Activated T-helper 1 cell treated with Interleukin-2 at 50 U/mL for 16 hours (primary cell): Measurements from ENCODE around the gene SLC27A3.

Experiments used
- DNase-seq: peaks from one replicate; pipeline ENCODE4 v3.0.0-alpha.2; 2020; ENCODE audit warnings: low read depth

SLC27A3 gene, protein sequence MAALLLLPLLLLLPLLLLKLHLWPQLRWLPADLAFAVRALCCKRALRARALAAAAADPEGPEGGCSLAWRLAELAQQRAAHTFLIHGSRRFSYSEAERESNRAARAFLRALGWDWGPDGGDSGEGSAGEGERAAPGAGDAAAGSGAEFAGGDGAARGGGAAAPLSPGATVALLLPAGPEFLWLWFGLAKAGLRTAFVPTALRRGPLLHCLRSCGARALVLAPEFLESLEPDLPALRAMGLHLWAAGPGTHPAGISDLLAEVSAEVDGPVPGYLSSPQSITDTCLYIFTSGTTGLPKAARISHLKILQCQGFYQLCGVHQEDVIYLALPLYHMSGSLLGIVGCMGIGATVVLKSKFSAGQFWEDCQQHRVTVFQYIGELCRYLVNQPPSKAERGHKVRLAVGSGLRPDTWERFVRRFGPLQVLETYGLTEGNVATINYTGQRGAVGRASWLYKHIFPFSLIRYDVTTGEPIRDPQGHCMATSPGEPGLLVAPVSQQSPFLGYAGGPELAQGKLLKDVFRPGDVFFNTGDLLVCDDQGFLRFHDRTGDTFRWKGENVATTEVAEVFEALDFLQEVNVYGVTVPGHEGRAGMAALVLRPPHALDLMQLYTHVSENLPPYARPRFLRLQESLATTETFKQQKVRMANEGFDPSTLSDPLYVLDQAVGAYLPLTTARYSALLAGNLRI

DNA sequence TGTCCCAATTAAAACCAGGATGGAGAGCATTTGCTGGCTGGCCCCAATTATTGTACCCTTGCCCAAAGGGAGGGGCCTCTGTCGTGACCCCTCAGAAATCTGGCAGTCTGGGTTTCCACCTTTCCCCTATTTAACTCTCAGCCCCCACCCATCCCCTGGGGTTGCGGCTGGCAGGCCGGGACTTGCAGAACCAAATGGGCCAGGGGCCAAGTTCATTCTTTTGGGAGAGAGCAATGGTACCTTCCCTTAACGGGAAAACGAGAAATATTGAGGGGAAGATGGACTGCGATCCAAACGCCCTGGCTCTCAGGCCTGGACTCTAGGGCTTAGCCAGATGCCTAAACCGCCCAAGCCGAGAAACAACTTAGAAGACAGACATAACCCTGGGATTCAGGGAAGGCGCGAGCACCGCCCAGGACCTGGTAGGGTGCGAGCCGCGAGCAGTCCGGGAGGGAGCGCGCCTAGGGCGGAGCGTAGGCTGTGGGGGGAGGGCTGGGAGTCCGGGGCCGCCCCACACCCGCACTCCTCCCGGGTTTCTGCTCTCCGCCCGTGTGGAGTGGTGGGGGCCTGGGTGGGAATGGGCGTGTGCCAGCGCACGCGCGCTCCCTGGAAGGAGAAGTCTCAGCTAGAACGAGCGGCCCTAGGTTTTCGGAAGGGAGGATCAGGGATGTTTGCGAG is at the start of gene SLC27A3:
Gene SLC27A3 (plus strand): TSS at position 628 of the 678 bp plus-strand sequence. CDS start 91 bp downstream, outside the sequence.
- no peak for DNase-seq

DNA sequence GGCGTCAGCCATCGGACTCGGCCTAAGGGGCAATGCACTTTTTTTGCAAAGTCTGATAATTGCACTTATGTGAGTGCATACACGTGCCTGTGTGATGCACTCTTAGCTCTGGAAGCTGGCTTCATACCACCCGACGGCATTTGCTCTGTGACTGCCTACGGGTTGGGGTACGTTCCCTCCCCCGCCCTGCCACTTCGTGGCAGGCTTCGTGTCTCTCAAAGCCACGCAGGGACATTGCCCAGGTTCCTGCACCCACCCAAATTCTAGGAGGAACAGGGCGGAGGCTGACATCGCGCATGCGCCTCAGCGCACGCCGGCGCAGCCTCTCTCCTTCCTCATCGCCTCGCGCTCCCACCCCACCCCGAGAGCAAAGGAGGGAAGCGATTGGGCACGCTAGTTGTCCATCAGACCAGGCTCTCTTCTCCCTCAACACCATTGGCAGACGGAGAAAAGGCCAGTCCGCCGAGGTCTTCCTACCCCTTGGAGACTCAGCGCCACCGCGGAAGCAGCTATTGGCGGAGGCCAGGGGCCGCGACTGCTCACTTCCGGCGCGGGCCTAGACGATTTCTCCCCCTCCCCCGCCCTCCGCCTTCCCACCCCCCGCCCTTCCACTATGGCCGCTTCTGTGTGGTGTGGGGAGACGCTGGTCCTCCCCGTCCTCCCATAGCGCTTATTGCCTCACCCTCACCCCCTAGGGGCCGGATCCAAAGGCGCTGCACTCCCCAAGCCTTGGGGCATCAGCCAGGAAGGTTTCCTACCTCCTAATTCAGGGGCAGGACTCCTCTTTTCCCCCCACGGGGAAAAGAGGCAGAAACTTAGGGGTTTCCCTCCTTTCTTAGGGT is 47.5 kb upstream of the SLC27A3 start, which contains the start of gene INTS3:
Gene INTS3 (plus strand): TSS at position 588 of the 842 bp plus-strand sequence. CDS start 585 bp downstream, outside the sequence.
- peak; percentile 99 for DNase-seq

DNA sequence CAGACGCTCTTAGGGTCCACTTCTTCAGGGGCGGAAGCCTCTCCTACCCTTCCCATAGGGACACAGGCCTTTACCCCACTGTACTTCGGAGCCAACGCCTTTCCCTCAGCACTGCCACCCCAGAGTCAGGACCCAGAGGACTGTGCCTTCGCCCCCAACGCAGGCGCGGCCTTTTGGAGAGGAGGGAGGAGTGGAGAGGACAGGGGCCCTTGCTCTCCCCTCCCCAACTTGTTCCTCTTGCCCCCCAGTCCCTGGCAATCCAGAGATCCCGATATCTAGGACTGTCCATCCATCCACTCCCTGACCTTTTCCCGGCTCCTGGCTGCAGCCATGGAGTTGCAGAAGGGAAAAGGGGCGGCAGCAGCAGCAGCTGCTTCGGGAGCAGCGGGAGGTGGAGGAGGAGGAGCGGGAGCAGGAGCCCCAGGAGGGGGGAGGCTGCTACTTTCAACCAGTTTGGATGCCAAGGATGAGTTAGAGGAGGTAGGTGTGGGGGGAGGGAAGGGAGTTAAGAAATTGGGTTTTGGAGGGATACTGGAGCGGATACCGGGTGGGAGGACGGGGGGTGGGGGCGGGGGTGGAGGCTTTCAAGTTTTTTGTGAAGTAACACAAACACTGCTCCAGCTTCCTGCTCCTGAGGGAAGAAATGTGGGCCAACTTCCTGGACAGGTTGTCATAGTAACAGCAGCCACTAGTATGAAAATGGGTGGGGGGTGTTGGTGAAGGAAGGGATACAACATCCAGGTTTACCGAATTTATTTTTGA is 46.7 kb upstream of the SLC27A3 start:
- peak; percentile 13 for DNase-seq

DNA sequence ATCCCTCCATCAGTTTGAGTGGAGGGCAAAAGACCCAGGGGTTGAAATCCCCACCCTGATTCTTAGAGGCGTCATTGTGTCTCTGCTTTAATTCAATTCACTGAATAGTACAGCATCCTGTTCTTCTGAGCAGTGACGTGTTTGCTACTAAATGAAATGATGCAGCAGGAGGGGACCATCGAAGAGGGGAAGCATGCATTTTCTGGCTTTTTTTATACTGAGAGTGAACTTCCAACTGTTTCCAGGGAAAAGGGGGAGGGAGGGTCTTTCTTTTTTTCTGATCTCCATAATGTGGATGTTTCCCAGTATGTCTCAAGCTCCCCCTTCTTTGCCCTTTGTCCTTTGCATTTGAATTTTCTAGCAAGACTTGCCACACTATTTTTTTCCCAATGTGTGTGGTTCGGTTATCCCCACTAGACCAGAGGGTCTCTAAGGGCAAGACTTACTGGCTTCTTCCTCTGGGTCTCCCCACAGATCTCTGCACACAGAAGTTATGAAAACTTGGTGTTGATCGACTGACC is 44.7 kb upstream of the SLC27A3 start:
- DNase-seq, result no peak

DNA sequence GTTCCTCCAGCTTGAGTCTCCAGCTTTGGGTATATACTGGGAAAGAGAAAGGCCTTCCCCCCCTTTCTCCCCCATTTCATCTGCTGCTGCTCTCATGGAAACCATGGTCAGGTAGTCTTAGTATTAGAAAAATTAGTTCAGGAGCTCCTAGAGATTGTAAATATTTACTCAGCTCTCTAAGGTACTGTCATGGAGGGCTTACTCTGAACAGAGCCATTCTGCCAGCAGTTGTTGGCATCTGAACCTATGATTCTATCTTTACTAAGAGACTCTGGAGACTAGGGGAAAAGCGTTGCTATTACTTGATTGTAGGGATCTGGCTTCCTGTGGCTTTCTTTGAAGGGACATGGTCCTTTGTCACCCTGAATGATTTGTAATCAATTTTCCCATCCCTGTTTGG is 41.2 kb upstream of the SLC27A3 start:
- no peak for DNase-seq

DNA sequence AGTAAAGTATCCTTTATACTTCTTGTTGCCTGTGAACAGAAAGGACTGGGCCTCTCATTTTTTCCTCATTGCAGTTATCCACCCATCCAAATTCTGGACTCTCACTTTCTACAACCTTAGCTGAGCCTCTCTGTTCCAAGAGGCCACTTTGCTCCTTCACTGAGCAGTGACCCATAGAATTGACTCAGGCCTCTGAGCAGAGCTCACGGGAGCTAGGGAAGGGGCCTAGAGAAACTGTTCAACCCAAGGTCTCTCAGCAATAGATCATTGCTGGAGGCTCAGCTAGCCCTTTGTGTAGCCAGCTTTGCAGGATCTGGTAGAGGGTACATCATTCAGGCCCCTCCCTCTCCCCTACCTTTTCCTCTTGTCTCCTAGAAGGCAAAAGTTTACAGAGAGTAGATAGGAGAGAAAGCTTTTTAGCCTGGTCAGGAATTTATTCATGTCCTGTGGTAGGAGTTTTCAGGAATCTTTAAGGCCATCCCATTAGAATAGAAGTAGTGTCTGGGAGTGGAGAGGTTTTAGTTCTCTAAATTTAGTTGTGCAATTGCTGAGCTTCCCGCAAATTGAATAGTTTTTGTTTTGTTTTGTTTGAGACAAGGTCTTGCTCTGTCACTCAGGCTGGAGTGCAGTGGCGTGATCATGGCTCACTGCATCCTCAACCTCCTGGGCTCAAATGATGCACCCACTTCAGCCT is 40.7 kb upstream of the SLC27A3 start:
- no peak for DNase-seq

DNA sequence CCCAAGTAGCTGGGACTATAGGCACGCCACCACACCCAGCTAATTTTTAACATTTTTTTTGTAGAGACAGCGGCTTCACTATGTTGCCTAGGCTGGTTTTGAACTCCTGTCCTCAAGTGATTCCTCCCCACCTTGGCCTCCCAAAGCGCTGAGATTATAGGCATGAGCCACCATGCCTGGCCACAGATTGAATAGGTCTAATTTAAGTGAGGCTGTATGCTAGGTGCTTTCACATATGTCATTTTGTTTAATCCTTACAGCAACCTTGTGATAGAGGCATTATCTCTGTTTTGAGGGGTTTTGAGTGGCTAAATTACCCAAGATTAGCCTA is 40.2 kb upstream of the SLC27A3 start:
- DNase-seq, result no peak

DNA sequence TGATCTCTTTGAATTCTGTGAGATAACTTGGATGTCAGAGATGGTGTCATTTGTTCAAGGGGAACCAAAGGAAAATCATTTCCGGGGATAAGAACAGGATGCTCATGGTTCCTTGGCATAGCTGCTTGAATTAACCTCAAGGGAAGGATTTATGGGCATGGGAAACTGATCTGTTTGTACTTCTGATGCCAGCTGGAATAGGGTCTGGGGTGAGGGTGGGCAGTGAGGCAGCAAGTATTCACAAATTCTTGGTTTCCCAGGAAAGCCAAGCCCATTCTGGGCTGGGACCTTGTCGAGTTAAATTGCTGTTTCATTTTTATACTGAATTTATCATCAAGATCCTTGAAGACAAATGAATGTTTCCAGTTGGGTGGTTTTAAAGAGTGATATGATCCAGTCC is 33.2 kb upstream of the SLC27A3 start:
- DNase-seq, result no peak

DNA sequence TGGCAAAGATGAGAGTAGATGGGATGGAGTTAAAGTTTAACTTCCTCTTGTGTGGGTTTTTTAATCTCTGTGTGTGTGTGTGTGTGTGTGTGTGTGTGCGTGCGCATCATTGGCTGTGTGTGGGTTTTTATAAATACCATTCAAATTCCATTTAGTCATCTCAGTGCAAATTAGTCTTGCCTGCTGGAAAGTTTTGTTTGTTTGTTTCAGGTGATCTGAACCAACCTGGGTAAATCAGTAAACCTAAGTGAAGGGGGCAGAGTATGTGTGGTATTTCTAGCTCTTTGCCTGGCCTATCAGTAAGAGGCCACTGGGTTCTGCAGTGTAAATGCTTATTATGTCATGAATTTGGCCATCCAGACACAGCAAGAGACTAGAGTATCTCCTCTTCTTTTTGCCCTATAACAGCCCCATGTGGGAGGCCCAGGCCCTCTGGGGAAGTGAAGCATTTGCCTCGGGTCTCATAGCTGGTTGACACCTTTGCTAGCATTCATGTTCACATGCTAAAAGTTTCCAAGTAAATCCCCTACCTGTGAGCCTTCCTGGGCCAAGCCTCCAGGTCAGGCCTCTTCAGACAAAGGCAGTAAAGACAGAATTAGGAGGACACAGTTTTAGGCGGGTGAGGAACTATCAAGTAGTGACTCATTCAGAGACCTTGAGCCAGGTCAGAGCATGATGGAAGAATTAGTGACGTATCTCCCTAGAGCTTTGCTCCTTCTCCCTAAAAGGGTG is 32.6 kb upstream of the SLC27A3 start:
- no peak for DNase-seq

DNA sequence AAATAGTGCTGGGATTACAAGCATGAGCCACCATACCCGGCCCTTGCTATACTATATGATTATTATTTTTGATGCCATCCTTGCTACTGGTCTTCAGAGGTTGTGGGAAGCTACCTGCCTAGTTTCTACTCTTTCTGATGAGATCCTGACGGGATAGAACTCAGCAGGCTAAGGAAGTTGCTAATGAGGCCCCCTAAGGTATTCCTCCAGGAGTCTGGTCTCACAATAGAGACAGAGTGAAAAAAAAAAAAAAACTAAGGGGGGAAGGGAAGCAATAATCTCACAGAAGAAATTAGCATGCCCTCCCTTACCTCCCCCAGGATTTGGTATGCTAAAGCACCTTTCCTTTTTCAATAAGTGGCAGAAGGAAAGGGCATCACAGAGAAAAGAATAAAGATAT is 29.8 kb upstream of the SLC27A3 start:
- no peak for DNase-seq

DNA sequence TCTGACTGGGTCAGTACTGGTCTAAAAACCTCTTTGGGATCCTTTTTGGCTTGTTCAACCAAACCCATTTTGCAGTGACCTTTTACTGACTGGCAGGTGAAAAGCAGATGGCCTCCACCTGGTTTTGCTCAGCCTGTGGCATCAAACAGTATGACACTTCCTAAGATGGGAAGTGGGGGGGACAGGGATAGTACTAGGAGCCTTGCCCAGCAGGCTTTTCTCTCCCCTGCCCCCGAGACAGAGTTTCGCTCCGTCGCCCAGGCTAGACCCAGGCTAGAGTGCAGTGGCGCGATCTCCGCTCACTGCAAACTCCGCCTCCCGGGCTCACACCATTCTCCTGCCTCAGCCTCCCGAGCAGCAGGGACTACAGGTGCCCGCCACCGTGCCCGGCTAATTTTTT is 29.0 kb upstream of the SLC27A3 start:
- no peak for DNase-seq

DNA sequence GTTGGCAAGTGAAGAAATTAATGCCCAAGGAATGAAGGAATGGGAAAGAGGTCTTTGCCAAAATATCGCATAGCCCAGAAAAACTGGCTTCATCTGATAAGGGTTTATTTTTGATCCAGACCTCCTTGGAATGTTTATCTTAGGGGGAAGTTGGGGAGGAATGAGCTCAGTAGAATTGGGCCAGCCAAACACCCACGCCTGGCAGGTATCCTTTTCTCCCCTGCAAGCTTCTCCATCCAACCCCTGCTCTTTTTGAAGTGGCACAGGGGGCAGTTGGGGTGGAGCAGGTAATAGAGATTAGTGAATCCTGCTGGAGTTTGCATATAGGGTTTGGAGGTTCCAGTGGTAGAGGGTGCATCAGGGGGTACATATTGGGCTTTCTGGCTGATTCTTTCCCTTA is 26.3 kb upstream of the SLC27A3 start:
- no peak for DNase-seq

DNA sequence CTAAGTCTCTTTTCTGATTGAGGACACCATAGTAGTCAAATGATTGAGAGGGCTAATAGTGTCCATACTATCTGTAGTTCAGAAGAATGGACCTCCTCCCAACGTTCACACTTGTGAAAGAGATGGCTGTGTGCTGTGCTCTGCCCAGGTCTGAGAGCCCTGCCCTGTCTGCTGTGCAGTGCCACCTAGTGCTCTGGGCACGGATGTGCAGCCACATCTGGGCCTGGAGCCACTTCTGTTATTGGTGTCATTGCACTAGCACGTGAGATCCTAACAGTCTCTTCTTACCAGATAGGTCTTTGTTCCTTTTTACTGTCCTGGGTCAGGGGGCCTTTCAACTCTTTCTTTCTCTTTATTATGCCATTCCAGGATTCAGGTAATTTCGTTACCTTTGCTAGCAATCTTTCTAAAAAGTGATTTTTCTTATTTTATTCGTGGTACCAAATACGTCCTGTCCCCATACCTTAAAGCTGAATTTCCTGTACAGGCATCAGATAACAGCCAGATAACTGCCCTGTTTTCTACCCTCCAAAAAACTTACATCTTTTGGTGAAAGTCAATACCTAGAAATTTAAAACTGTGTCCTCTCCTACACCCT is 25.7 kb upstream of the SLC27A3 start:
- DNase-seq, result peak; percentile 62

DNA sequence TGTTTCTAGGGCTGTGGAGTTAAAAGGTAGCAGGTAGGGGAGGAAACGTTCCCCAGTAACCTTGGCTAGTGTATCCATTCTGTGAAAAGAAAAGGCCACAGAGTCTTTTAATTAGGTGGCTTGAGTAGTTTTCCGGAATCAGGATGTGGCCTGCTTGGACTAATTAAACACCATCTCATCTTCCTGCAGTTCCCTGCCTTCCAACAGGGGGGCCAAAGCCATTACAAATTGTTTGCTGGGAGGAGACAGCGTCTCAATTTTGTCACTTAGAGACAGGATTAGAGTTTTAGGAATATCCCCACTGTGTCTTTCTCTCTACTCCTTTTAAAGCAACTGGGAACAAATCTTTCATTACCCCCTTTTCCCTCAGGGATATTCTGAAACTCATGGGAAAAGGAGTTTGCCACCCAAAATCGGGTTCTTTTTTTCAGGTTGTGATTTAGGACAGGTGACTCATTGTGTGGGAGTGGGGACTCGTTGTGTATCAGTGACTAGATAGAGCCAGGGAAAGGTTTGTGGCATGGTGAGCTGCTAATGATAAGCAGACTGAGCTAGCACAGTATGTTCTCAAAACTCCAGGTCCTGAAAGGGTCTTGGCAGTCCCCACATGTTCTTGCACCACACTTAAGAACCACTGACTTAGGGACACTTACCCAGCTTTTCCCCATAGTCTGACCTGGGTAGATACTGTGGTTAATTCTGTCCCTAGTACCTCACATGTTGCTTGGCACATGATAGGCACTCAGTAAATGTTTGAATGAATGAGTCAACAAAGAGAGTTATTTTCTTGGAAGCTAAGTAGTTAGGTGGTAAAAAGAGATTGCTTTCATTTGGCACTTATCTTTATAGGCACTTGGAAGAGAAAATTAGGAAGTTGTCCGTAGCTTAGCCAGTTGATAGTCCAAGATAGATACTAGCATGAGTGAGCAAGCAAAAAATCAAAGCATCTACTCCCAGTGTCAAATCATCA is 24.9 kb upstream of the SLC27A3 start:
- DNase-seq, result no peak

DNA sequence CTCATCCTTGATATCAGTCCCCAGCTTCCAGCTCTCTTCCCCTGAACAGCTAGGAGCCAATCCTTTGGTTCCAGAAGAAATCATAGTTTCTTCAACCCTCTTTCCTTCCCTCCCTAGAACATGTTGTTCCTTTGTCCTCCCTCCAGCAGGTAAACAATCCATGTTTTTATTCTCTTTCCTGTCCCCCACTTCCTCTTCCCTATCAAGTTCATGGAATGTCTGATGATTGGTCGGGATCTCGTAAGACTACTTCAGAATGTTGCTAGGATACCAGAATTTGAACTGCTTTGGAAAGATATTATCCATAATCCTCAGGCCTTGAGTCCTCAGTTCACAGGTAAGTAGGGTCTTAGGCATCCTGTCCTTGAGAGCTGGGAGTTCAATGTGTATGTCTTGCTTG is 23.1 kb upstream of the SLC27A3 start:
- no peak for DNase-seq

DNA sequence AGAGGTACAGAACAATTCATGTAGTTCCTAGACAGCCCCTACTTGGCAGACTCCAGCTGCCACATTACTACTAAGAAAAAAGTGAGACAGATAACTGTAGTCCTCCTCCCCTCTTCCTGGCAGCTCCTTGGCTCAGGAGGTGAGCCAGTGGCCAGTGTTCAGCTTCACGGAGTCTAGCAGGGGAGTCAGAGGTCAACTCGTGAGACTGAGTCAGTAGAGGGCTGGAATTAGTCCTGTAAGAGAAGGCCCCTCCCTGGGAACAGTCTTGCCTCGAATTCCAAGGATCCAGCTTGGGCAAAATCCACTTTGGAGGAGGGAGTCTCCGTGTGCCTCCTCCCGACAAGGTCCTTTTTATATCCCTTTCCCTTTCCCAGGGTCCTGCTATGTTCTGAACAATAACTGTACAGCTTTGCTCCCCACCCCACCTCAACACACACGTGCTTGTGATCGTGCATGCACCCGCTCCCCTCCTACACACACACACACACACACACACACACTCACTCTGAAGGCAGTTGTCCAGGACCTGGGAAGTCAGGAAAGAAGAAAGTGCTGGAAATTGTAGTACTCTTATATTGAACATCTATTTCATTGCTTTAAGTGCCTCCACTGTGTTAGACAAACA is 22.5 kb upstream of the SLC27A3 start:
- no peak for DNase-seq

DNA sequence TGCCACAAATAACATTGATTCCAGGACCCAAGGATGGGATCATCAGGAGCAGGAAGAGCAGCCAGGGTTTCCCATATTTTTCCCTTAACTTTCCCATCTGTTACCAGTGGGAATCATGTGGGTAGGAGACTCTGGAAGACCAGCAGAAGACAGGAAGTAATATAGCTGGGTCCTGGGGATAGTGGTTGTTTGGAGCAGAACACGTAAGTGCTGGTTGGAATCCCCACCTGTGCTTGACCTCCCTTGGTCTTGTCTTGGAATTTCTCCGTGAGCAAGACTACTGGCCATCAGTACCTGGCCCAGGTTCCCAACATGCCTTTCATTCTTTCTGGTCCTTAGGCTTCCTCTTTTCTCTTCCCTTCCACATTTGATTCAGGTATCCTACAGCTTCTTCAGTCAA is 20.9 kb upstream of the SLC27A3 start:
- no peak for DNase-seq

DNA sequence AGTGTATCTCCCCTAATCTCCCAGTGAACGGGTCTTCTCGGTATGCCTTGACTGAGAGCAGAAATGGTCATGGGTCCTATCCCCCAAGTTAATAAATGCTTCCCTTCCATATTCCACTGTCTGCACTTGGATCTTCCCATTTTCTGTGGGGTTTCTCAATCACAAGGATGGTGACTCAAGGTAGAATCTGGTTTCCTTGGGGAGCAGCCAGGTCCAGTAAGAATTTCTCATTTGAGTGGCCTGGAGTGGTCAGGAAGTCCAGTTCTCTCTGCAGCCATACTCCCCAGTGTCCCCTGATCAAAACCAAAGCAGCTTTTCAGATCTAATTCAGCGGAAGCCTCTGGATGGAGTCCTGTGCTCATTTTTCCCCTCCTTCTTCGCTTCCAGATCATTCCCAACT is 14.8 kb upstream of the SLC27A3 start:
- no peak for DNase-seq
